Esophagus squamous epithelium (tissue), 5 donors: ENCODE measurements around the gene LPAR4. TPM values are rescaled to one million over a fixed set of nuclear protein-coding genes. Genes with fewer than 3 reads are reported as not detected.

Experiments
- DNase-seq: peaks from one replicate; lab custom pipeline; 2025; lab: John Stamatoyannopoulos, UW
- H3K27ac ChIP-seq, 4 donors: fragments of 200-600 bp; sonication (generic); one replicate each; pipeline ENCODE4 v1.5.1; 2016 to 2019; ENCODE audit warnings: mild to moderate bottlenecking in 1 of 4
- H3K27me3 ChIP-seq, 4 donors: fragments of 200-600 bp; sonication (generic); 1 replicate in 3 of 4; 2 replicates in 1 of 4; pipeline versions ENCODE4 v1.5.1 to v1.6.0; 2017 to 2021; ENCODE audit warnings: antibody characterized with exemption in 1 of 4
- H3K36me3 ChIP-seq, 3 donors: fragments of 200-600 bp; sonication (generic); one replicate each; pipeline ENCODE4 v1.5.1; 2016 to 2019
- H3K4me1 ChIP-seq, 3 donors: fragments of 200-600 bp; sonication (generic); one replicate each; pipeline ENCODE4 v1.5.1; 2017 to 2019
- H3K4me3 ChIP-seq, 4 donors: fragments of 200-600 bp; sonication (generic); 1 replicate in 3 of 4; 2 replicates in 1 of 4; pipeline ENCODE4 v1.5.1; 2016 to 2019; ENCODE audit warnings: mild to moderate bottlenecking in 2 of 4, moderate library complexity in 1 of 4
- H3K9me3 ChIP-seq, 3 donors: fragments of 200-600 bp; sonication (generic); one replicate each; pipeline ENCODE4 v1.5.1; 2016 to 2019
- CTCF ChIP-seq, 6 experiments: fragments of 450-650 bp in 4 of 6; fragments of 200-600 bp in 2 of 6; sonication (generic) in 2 of 6; IDR thresholded peaks; one replicate each; pipeline ENCODE4 v1.5.1; 2016 to 2019; ENCODE audit warnings: antibody characterized with exemption in 6 of 6, mild to moderate bottlenecking in 4 of 6, moderate library complexity in 4 of 6
- POLR2A ChIP-seq, 4 donors: fragments of 450-650 bp; IDR thresholded peaks; one replicate each; pipeline ENCODE4 v1.6.1; 2017; ENCODE audit warnings: antibody characterized with exemption in 4 of 4, mild to moderate bottlenecking in 4 of 4, moderate library complexity in 3 of 4
- WGBS, 2 donors: methylation state at CpG; one replicate each; pipeline ENCODE4 v1.1.5; 2018; 5-methylcytosine and 5-hydroxymethylcytosine counted together
- intact Hi-C: fragments of 100-400 bp; cut with DNase I; formaldehyde crosslinking; loops from one replicate; pipeline ENCODE4 v1.15.0; 2022
- total RNA-seq, 4 donors: library from RNA; depleted of rRNA; stranded (reverse); fragments of >200 nt; gene quantifications; one replicate each; pipeline ENCODE4 v1.1.0, GENCODE V29; 2016
- donor health status: DM: yes; HTN: yes; CAD: no.

Gene LPAR4
- total RNA-seq, 4 donors from 2014 or later = 0.38 to 0.80 TPM; not detected in 2

DNA sequence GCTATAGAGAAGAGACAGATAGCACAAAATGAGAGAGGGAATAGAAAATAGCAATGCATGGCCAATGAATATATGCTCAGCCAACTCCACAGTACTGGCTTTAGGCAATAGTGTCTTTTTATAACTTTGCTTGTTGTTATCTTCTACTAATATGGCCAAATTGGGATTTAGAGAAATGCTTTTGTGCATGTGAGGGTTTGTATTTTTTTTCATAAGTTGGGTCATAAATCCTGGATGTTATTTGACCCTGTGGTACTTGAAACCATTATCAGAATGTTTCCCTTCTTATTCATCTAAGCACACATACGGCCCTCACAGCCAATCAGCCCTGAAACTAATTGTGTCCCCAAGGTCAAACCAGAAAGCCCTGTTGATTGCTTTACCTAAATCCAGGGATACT is 35.2 kb upstream of the LPAR4 start:
- Histone ChIP-seq H3K9me3 (no peaks in the 10 kb centered on the region), H3K27ac (no peak overlapping the region), H3K36me3 (no peaks in the 10 kb centered on the region), H3K4me3 (no peak overlapping the region), H3K4me1 (no peaks in the 10 kb centered on the region), H3K27me3 (no peaks in the 10 kb centered on the region)
- no peak for DNase-seq
- TF ChIP-seq POLR2A (IDR thresholded peaks at IDR 0.05) = no peak
- intact Hi-C loops = no loop called here
- WGBS, 2 donors = 71 to 75% methylated on average over 1 of the region's 1 CpG

DNA sequence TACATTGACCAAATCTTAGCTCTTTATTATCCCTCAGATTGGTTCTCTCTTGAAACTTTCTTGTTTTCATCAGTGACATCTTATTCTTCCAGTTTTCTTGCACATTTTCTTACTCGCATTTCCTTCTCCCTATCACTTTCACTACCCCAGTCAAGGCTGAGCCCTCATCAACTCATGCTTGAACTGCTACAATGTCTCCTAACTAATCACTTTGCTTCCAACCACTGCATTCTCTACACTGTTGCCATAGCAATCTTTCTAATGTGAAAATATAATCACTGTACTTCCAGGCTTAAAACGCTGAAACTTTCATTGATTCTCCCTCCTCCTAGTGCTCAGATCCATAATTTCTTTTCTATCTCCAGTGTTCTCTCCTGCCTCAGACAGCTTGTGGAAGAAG is 22.2 kb upstream of the LPAR4 start:
- Histone ChIP-seq H3K27ac (no peak overlapping the region), H3K4me1 (no peaks in the 10 kb centered on the region), H3K9me3 (no peaks in the 10 kb centered on the region), H3K4me3 (no peak overlapping the region), H3K36me3 (no peaks in the 10 kb centered on the region), H3K27me3 (no peaks in the 10 kb centered on the region)
- 35 to 63% methylated on average over 2 of the region's 2 CpGs for WGBS, 2 donors
- DNase-seq = no peak
- TF ChIP-seq POLR2A (IDR thresholded peaks at IDR 0.05) (no peak), CTCF (IDR thresholded peaks at IDR 0.05) (no peak)
- intact Hi-C loops = no loop called here

DNA sequence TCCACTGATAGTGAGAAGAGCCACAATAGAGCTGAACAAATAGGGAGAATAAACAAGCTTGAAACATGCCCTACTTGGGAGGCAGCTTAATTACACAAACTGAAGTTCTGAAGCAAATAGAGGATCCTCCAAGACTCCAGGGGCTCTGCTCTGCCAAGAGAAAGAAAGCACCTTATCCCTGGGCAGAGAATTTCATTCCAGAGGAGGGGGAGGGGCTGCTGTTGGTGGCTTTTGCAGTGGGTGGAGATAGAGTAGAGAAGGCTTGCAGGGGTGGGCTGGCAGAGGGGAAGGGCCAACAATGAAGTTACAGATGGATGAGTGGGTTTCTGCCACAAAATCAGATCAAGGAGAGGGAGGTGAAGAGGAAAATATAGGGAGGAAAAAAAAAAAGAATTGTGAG is 1.0 kb upstream of the LPAR4 start:
- H3K4me1 ChIP-seq = peaks cover 0 to 7% (median 0%) of the 10 kb centered on the region in 3 donors
- no peaks in the 10 kb centered on the region for H3K27me3 ChIP-seq
- TF ChIP-seq CTCF (IDR thresholded peaks at IDR 0.05) (no peak), POLR2A (IDR thresholded peaks at IDR 0.05) (no peak)
- intact Hi-C loops = no loop called here
- H3K36me3 ChIP-seq = no peaks in the 10 kb centered on the region
- no peak for DNase-seq
- H3K9me3 ChIP-seq = no peaks in the 10 kb centered on the region
- no peak overlapping the region for H3K27ac ChIP-seq
- no peak overlapping the region for H3K4me3 ChIP-seq

- Histone ChIP-seq H3K4me1 (peaks cover 0 to 13% (median 0%) of the 10 kb centered on the region in 3 donors), H3K9me3 (no peaks in the 10 kb centered on the region), H3K27ac (peak overlapping the region in 1 of 4 donors; percentile 25), H3K36me3 (no peaks in the 10 kb centered on the region), H3K4me3 (peak overlapping the region in 3 of 4 donors; percentile 23 to 53 (median 30)), H3K27me3 (no peaks in the 10 kb centered on the region)
- TF ChIP-seq CTCF (IDR thresholded peaks at IDR 0.05) (no peak), POLR2A (IDR thresholded peaks at IDR 0.05) (no peak)
- DNase-seq = no peak
- intact Hi-C loops = no loop called here
- 24 to 26% methylated on average over 5 of the region's 5 CpGs for WGBS, 2 donors
These were observed 451 bp downstream of the LPAR4 start for GRCh38 chrX:78747971-78748370.

DNA sequence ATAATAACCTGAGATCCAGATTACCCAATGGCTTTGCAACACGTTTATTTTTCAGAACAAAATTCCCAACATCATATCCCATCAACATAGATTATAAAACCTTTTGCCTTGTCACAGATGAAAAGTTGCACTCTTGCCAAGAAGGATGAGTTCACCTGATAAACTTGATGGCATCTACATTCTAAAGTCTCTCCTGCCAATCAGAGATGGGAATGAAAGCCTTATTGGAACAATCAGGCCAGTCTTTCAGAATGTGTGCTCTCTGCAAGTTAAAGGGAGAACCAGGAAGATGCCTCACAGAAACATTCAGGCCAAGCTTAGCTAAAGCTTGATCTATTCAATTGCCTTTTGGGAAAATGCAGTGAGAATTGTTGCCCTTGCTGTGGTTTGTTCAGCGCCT is 1.3 kb downstream of the LPAR4 start:
- DNase-seq = no peak
- WGBS, 2 donors = 41 to 55% methylated on average over 1 to 2 of the region's 2 CpGs
- TF ChIP-seq POLR2A (IDR thresholded peaks at IDR 0.05) (no peak), CTCF (IDR thresholded peaks at IDR 0.05) (no peak)
- intact Hi-C loops = no loop called here
- H3K9me3 ChIP-seq = no peaks in the 10 kb centered on the region
- no peaks in the 10 kb centered on the region for H3K27me3 ChIP-seq
- no peak overlapping the region for H3K27ac ChIP-seq
- no peak overlapping the region for H3K4me3 ChIP-seq
- H3K36me3 ChIP-seq = no peaks in the 10 kb centered on the region
- peaks cover 0 to 19% (median 0%) of the 10 kb centered on the region in 3 donors for H3K4me1 ChIP-seq

GRCh38 chrX:78753571-78753970 is 6.1 kb downstream of the LPAR4 start:
- H3K36me3 ChIP-seq = no peaks in the 10 kb centered on the region
- 24 to 51% methylated on average over 3 of the region's 3 CpGs for WGBS, 2 donors
- intact Hi-C loops = no loop called here

More at GRCh38 chrX:78753571-78753970, 6.1 kb downstream of the LPAR4 start:
- Histone ChIP-seq H3K27me3 (no peaks in the 10 kb centered on the region), H3K27ac (peak overlapping the region in 3 of 4 donors; percentile 30 to 71 (median 61)), H3K9me3 (no peaks in the 10 kb centered on the region), H3K4me3 (no peak overlapping the region), H3K4me1 (peaks cover 0 to 21% (median 0%) of the 10 kb centered on the region in 3 donors)
- TF ChIP-seq CTCF (IDR thresholded peaks at IDR 0.05) (no peak), POLR2A (IDR thresholded peaks at IDR 0.05) (no peak)
- no peak for DNase-seq
